ENCODE measurements around the gene CLDND2. TPM values are rescaled to one million over a fixed set of nuclear protein-coding genes. Genes with fewer than 3 reads are reported as not detected.
A peak's percentile ranks its signal among the peaks of the same experiment; 100 is the strongest.

CLDND2 gene
- total and polyA plus RNA-seq, 4 donors, result 0.22 to 3.0 TPM; not detected in 2

DNA sequence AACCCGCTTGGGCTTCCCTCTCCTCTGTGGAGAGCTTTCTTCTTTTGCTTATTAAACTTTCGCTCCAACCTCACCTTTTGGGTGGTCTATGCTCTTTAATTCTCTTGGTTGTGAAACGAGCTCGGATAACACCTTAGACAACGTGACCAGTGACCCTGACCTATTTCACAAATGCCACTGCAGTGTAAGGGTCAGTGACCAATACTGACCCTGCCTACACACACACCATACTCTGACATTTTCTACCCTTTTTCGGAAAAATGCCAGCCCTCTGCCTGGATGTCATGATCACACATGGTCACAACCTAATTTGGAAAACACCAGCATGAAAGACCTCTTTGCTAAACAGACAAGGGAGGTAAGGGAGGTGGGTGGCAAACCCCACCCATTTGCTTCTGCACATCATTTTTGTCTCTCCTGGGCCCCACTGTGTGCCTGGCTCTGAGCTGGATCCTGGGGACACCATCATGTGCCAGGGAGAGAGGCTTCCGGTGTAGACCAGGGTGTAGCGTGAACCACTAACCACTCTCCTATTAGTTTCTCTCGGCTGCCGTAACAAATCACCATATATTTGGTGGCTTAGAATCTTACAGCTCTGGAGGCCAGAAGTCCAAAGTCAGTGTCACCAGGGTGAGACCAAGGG, 12.5 kb downstream of the CLDND2 start:
- 54% methylated on average over 10 of the region's 10 CpGs for WGBS
- H3K9me3 ChIP-seq (ENCODE audit: control insufficient read depth in 4 of 4, low read length in 3 of 4), result no peaks in the 10 kb centered on the region
- H3K27ac ChIP-seq (ENCODE audit: low read depth in 1 of 2, low read length in 2 of 2), result peak overlapping the region; percentile 79 to 98

More for the DNA sequence above, 12.5 kb downstream of the CLDND2 start:
- Histone ChIP-seq H3K9ac (ENCODE audit: low read depth in 1 of 2, low read length in 2 of 2) (peak overlapping the region in 1 of 2 donors; percentile 52), H3K4me3 (ENCODE audit: low read depth in 1 of 3, low read length in 3 of 3) (no peak overlapping the region), H3K36me3 (ENCODE audit: control insufficient read depth in 4 of 4, insufficient read depth in 3 of 4, low read depth in 1 of 4, low read length in 3 of 4) (peaks cover 6 to 9% (median 8%) of the 10 kb centered on the region in 4 donors), H3K27me3 (ENCODE audit: control insufficient read depth in 4 of 4, insufficient read depth in 4 of 4, low read length in 3 of 4) (no peaks in the 10 kb centered on the region), H3K4me1 (ENCODE audit: control insufficient read depth in 4 of 4, insufficient read depth in 4 of 4, low read length in 3 of 4) (peaks cover 13 to 35% (median 23%) of the 10 kb centered on the region in 4 donors)
- TF ChIP-seq EGR1 (IDR thresholded peaks at IDR 0.05; ENCODE audit: low read depth in 2 of 2), result peak; percentile 31 to 74
- TF ChIP-seq FOXA2 (IDR thresholded peaks at IDR 0.05), result peak; percentile 82
- peak; percentile 80 to 93 for TF ChIP-seq JUND (IDR thresholded peaks at IDR 0.05)
- peak; percentile 69 for TF ChIP-seq FOXA1 (IDR thresholded peaks at IDR 0.05)
- peak; percentile 93 for TF ChIP-seq HNF4G (IDR thresholded peaks at IDR 0.05)
- TF ChIP-seq, protein P1, sequence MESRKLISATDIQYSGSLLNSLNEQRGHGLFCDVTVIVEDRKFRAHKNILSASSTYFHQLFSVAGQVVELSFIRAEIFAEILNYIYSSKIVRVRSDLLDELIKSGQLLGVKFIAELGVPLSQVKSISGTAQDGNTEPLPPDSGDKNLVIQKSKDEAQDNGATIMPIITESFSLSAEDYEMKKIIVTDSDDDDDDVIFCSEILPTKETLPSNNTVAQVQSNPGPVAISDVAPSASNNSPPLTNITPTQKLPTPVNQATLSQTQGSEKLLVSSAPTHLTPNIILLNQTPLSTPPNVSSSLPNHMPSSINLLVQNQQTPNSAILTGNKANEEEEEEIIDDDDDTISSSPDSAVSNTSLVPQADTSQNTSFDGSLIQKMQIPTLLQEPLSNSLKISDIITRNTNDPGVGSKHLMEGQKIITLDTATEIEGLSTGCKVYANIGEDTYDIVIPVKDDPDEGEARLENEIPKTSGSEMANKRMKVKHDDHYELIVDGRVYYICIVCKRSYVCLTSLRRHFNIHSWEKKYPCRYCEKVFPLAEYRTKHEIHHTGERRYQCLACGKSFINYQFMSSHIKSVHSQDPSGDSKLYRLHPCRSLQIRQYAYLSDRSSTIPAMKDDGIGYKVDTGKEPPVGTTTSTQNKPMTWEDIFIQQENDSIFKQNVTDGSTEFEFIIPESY (IDR thresholded peaks at IDR 0.05), result peak; percentile 88
- peak; percentile 76 for TF ChIP-seq REST (IDR thresholded peaks at IDR 0.05)
- peak; percentile 100 for TF ChIP-seq RXRA (IDR thresholded peaks at IDR 0.05)
- TF ChIP-seq, protein P2, sequence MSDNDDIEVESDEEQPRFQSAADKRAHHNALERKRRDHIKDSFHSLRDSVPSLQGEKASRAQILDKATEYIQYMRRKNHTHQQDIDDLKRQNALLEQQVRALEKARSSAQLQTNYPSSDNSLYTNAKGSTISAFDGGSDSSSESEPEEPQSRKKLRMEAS (IDR thresholded peaks at IDR 0.05), result peak; percentile 94
- peak; percentile 99 for TF ChIP-seq HNF4A (conservative IDR thresholded peaks at IDR 0.05)
- TF ChIP-seq TAF1 (conservative IDR thresholded peaks at IDR 0.05), result no peak
- TF ChIP-seq, protein P3, sequence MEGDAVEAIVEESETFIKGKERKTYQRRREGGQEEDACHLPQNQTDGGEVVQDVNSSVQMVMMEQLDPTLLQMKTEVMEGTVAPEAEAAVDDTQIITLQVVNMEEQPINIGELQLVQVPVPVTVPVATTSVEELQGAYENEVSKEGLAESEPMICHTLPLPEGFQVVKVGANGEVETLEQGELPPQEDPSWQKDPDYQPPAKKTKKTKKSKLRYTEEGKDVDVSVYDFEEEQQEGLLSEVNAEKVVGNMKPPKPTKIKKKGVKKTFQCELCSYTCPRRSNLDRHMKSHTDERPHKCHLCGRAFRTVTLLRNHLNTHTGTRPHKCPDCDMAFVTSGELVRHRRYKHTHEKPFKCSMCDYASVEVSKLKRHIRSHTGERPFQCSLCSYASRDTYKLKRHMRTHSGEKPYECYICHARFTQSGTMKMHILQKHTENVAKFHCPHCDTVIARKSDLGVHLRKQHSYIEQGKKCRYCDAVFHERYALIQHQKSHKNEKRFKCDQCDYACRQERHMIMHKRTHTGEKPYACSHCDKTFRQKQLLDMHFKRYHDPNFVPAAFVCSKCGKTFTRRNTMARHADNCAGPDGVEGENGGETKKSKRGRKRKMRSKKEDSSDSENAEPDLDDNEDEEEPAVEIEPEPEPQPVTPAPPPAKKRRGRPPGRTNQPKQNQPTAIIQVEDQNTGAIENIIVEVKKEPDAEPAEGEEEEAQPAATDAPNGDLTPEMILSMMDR (IDR thresholded peaks at IDR 0.05; ENCODE audit: low read depth, low read length, missing input control), result no peak
- peak in 1 of 2 donors; percentile 61 for TF ChIP-seq GABPA (IDR thresholded peaks at IDR 0.05 in 1 of 2, conservative IDR thresholded peaks at IDR 0.05 in 1 of 2)
- TF ChIP-seq NR2F2 (IDR thresholded peaks at IDR 0.05), result peak; percentile 94
- peak; percentile 90 for TF ChIP-seq SP1 (IDR thresholded peaks at IDR 0.05)
- peak; percentile 26 to 45 for TF ChIP-seq RAD21 (IDR thresholded peaks at IDR 0.05)
- TF ChIP-seq, protein P4, sequence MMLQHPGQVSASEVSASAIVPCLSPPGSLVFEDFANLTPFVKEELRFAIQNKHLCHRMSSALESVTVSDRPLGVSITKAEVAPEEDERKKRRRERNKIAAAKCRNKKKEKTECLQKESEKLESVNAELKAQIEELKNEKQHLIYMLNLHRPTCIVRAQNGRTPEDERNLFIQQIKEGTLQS (IDR thresholded peaks at IDR 0.05), result peak; percentile 78
- TF ChIP-seq YY1 (IDR thresholded peaks at IDR 0.05), result peak; percentile 90
- DNase-seq (ENCODE audit: low spot score), result no peak
